Activated CD8-positive, alpha-beta T cell treated with anti-CD3 and anti-CD28 coated beads, Interleukin-2, amount 10 ng/mL, durations not matched to agents 7 days and 5 days (primary cell): ENCODE results near the gene HID1. TPM values are rescaled to one million over a fixed set of nuclear protein-coding genes. Genes with fewer than 3 reads are reported as not detected.

Source experiments
- ATAC-seq: fragments of 150-1000 bp; cut with Tn5 transposase; one replicate; pipeline ENCODE4 v1.10.0; 2021; ENCODE audit warnings: moderate library complexity
- CTCF ChIA-PET: fragments of 350-600 bp; sonication (Branson Sonifier 250); formaldehyde crosslinking; loops from one replicate; lab custom pipeline; 2021; ENCODE audit warnings: antibody characterized with exemption; lab: Charles Lee
- POLR2A ChIA-PET: fragments of 350-600 bp; sonication (Branson Sonifier 250); formaldehyde crosslinking; loops from one replicate; lab custom pipeline; 2021; ENCODE audit warnings: antibody characterized with exemption; lab: Charles Lee
- DNase-seq: peaks from one replicate; pipeline ENCODE4 v3.0.0-alpha.2; 2020
- H3K27ac Mint-ChIP-seq: one replicate; pipeline ENCODE4 v1.8.0; 2021; ENCODE audit warnings: mild to moderate bottlenecking, mixed read lengths
- H3K27me3 Mint-ChIP-seq: one replicate; pipeline ENCODE4 v1.8.0; 2021; ENCODE audit warnings: low read depth, mixed read lengths
- H3K36me3 Mint-ChIP-seq: one replicate; pipeline ENCODE4 v1.8.0; 2021; ENCODE audit warnings: low read depth, mixed read lengths
- H3K4me1 Mint-ChIP-seq: one replicate; pipeline ENCODE4 v1.8.0; 2021; ENCODE audit warnings: low read depth, mixed read lengths
- H3K4me3 Mint-ChIP-seq: one replicate; pipeline ENCODE4 v1.8.0; 2021; ENCODE audit warnings: mild to moderate bottlenecking, mixed read lengths
- H3K9me3 Mint-ChIP-seq: one replicate; pipeline ENCODE4 v1.8.0; 2022; ENCODE audit warnings: mixed read lengths; ENCODE audit not compliant: insufficient read depth
- total RNA-seq, 2 experiments: library from RNA; stranded (reverse); gene quantifications; one replicate each; pipeline ENCODE4 v1.2.3, GENCODE V29; 2021

HID1 gene
- total RNA-seq, 2 experiments from 2014 or later, result 0.18 to 0.55 TPM

GRCh38 chr17:74904687-74905409, 67.7 kb downstream of the HID1 start:
- Mint-ChIP-seq H3K27ac (no peak overlapping the region), H3K4me1 (no peaks in the 10 kb centered on the region), H3K9me3 (no peaks in the 10 kb centered on the region), H3K4me3 (no peak overlapping the region), H3K27me3 (peaks cover 8% of the 10 kb centered on the region), H3K36me3 (no peaks in the 10 kb centered on the region)
- ChIA-PET CTCF (no interaction called here), POLR2A (no interaction called here)
- ATAC-seq (no peak), DNase-seq (no peak)

GRCh38 chr17:74903671-74904070, 68.9 kb downstream of the HID1 start:
- ChIA-PET CTCF (interaction anchor here (1.0 kb wide), 1 partner anchor 58 kb away, joined by 3 read pairs; no protein-coding TSS in a partner anchor), POLR2A (no interaction called here)
- ATAC-seq (no peak), DNase-seq (no peak)
- Mint-ChIP-seq H3K27ac (no peak overlapping the region), H3K27me3 (peaks cover 12% of the 10 kb centered on the region), H3K4me3 (no peak overlapping the region), H3K36me3 (no peaks in the 10 kb centered on the region), H3K9me3 (no peaks in the 10 kb centered on the region), H3K4me1 (no peaks in the 10 kb centered on the region)

DNA sequence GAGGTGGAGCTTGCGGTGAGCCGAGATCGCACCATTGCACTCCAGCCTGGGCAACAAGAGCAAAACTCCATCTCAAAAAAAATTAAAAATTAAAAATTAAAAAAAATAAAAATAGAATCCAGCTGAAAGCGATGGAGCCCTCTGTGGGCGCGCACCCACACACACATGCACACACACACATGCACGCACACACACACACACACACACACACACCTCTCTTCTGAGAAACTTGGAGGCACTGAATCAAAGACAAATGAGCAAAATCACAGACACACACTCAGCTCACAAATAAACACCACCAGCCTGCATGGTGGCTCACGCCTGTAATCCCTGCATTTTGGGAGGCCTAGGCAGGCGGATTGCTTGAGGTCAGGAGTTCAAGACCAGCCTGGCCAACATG, 69.5 kb downstream of the HID1 start:
- Mint-ChIP-seq H3K27ac (no peak overlapping the region), H3K4me3 (no peak overlapping the region)
- CTCF ChIA-PET, result interaction anchor here (1.0 kb wide), 1 partner anchor 59 kb away, joined by 3 read pairs; no protein-coding TSS in a partner anchor

GRCh38 chr17:74901353-74902135, 71.0 kb downstream of the HID1 start:
- ATAC-seq (no peak), DNase-seq (no peak)
- peaks cover 21% of the 10 kb centered on the region for H3K27me3 Mint-ChIP-seq
- H3K9me3 Mint-ChIP-seq, result no peaks in the 10 kb centered on the region
- H3K27ac Mint-ChIP-seq, result no peak overlapping the region
- no peaks in the 10 kb centered on the region for H3K4me1 Mint-ChIP-seq
- POLR2A ChIA-PET, result no interaction called here
- CTCF ChIA-PET, result interaction anchor here (1.2 kb wide), 1 partner anchor 60 kb away, joined by 3 read pairs; no protein-coding TSS in a partner anchor
- no peak overlapping the region for H3K4me3 Mint-ChIP-seq
- no peaks in the 10 kb centered on the region for H3K36me3 Mint-ChIP-seq

More for the DNA sequence above, 69.5 kb downstream of the HID1 start:
- H3K9me3 Mint-ChIP-seq, result no peaks in the 10 kb centered on the region
- no peaks in the 10 kb centered on the region for H3K4me1 Mint-ChIP-seq
- H3K27me3 Mint-ChIP-seq, result peaks cover 14% of the 10 kb centered on the region
- ATAC-seq, result no peak
- POLR2A ChIA-PET, result no interaction called here
- no peaks in the 10 kb centered on the region for H3K36me3 Mint-ChIP-seq
- no peak for DNase-seq

Other genes with a start within 250 kb of the HID1 start
- gene RAB37, start 235.5 kb downstream of the HID1 start, total RNA-seq, result 10 to 100 TPM; 19.1 to 19.6 TPM
- gene NHERF1, start 224.1 kb downstream of the HID1 start, total RNA-seq, result 100 to 1,000 TPM; 286 to 296 TPM
- gene NAT9, start 196.4 kb downstream of the HID1 start, total RNA-seq, result 10 to 100 TPM; 28.3 to 30.7 TPM
- under 1 TPM; 0.18 to 0.21 TPM for gene GRIN2C, start 112.9 kb downstream of the HID1 start, total RNA-seq
- 10 to 100 TPM; 29.5 to 35.5 TPM for gene FDXR, start 99.8 kb downstream of the HID1 start, total RNA-seq
- gene FADS6, start 79.1 kb downstream of the HID1 start, total RNA-seq, result not detected
- not detected for gene USH1G, start 49.5 kb downstream of the HID1 start, total RNA-seq
- gene OTOP2, start 48.5 kb downstream of the HID1 start, total RNA-seq, result not detected
- gene OTOP3, start 36.9 kb downstream of the HID1 start, total RNA-seq, result not detected
- under 1 TPM; 0.13 to 0.18 TPM for gene CDR2L, start 14.9 kb upstream of the HID1 start, total RNA-seq
- gene MRPL58, start 39.9 kb upstream of the HID1 start, total RNA-seq, result 10 to 100 TPM; 45.1 to 45.8 TPM
- 100 to 1,000 TPM; 232 to 238 TPM for gene ATP5PD, start 74.2 kb upstream of the HID1 start, total RNA-seq
- 10 to 100 TPM; 15.6 to 19.4 TPM for gene KCTD2, start 74.5 kb upstream of the HID1 start, total RNA-seq
- gene SLC16A5, start 115.2 kb upstream of the HID1 start, total RNA-seq, result 1 to 10 TPM; 4.6 to 5.4 TPM
- gene ARMC7, start 137.2 kb upstream of the HID1 start, total RNA-seq, result 10 to 100 TPM; 16.1 to 17.0 TPM
- gene NT5C, start 159.0 kb upstream of the HID1 start, total RNA-seq, result 10 to 100 TPM; 68.5 to 68.8 TPM
- gene JPT1, start 181.8 kb upstream of the HID1 start, total RNA-seq, result 100 to 1,000 TPM; 301 to 319 TPM
- gene SUMO2, start 210.2 kb upstream of the HID1 start, total RNA-seq, result 100 to 1,000 TPM; 491 to 520 TPM
- 100 to 1,000 TPM; 135 TPM for gene NUP85, start 232.9 kb upstream of the HID1 start, total RNA-seq